Activated CD4-positive, alpha-beta T cell treated with anti-CD3 and anti-CD28 coated beads for 36 hours (primary cell): ENCODE results near the gene CCDC178. TPM values are rescaled to one million over a fixed set of nuclear protein-coding genes. Genes with fewer than 3 reads are reported as not detected.

Experiments used
- ATAC-seq: fragments of 200-7000 bp; cut with Tn5 transposase; one replicate; pipeline ENCODE4 v1.10.0; 2021; ENCODE audit warnings: mild to moderate bottlenecking, moderate library complexity
- CTCF ChIA-PET: fragments of 350-600 bp; sonication (Branson Sonifier 250); formaldehyde crosslinking; loops from one replicate; lab custom pipeline; 2021; ENCODE audit warnings: antibody characterized with exemption; lab: Charles Lee
- POLR2A ChIA-PET: fragments of 350-600 bp; sonication (Branson Sonifier 250); formaldehyde crosslinking; loops from one replicate; lab custom pipeline; 2021; ENCODE audit warnings: antibody characterized with exemption, inconsistent platforms; lab: Charles Lee
- DNase-seq: peaks from one replicate; pipeline ENCODE4 v3.0.0-alpha.2; 2020
- H3K27ac Mint-ChIP-seq: one replicate; pipeline ENCODE4 v1.8.0; 2021; ENCODE audit warnings: mixed read lengths
- H3K27me3 Mint-ChIP-seq: one replicate; pipeline ENCODE4 v1.8.0; 2021; ENCODE audit warnings: mixed read lengths
- H3K36me3 Mint-ChIP-seq: one replicate; pipeline ENCODE4 v1.8.0; 2021; ENCODE audit warnings: low read depth, mixed read lengths
- H3K4me1 Mint-ChIP-seq: one replicate; pipeline ENCODE4 v1.8.0; 2021; ENCODE audit warnings: mixed read lengths
- H3K4me3 Mint-ChIP-seq: one replicate; pipeline ENCODE4 v1.8.0; 2021; ENCODE audit warnings: mild to moderate bottlenecking, moderate library complexity, mixed read lengths
- H3K9me3 Mint-ChIP-seq: one replicate; pipeline ENCODE4 v1.8.0; 2021; ENCODE audit warnings: low read depth, mixed read lengths
- intact Hi-C, 2 experiments: fragments of 100-400 bp; cut with DNase I in 1 of 2; cut with micrococcal nuclease in 1 of 2; formaldehyde crosslinking; loops; one replicate each; pipeline versions ENCODE4 v1.14.2 to v1.15.1; 2022 to 2024; cut with DNase I, micrococcal nuclease
- total RNA-seq, 2 experiments: library from RNA; stranded (reverse); gene quantifications; one replicate each; pipeline ENCODE4 v1.2.3, GENCODE V29; 2021

The CCDC178 gene
- total RNA-seq, 2 experiments from 2014 or later = not detected

DNA sequence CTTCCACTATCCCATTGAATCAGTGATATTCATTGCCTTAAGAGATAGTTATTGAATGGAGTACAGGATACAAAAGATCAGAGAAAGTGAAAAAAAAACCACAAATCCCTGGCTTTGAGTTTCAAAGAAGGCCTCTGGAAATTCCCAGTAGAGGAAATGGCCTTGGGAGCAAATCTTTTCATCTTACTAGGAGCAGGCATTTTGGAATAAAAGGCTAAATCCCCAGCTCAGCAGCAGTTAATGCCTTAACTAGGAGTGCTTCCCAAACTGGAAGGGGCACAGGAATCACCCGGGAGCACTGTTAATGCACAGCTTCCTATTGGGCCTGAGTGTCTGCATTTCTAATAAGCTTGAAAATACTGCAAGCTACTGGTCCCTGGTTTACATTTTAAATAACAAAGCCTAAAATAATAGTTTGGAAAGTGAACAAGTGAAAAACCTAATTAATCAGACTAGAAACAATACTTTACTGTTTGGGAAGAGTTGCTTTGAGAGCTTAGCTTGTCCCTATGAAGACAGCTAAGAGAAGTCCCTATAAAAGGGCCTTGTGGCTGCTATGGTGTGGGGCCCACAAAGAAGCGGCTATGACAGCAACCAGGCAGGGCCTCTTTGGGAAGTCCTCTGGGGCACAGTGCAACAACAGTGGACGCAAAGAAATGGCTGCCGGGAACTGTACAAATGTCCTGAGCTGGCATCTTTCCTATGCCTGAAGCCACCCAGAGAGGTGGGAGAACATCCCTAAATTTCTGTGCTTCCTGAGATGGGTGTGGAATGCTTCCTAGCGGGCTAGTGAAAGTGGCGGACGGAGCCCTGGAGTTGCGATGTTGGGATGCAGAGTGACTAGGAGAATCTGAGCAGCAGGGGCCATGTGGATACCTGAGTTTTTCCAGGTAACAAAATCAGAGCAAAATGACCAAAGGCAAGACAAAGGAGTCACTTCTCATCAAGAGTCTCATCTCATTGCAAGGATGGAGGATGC is 550.6 kb downstream of the CCDC178 start:
- POLR2A ChIA-PET = no interaction called here
- DNase-seq = no peak
- intact Hi-C loops = no loop called here
- CTCF ChIA-PET = no interaction called here
- Mint-ChIP-seq H3K4me1 (no peaks in the 10 kb centered on the region), H3K36me3 (no peaks in the 10 kb centered on the region), H3K4me3 (no peak overlapping the region), H3K27me3 (no peaks in the 10 kb centered on the region), H3K9me3 (no peaks in the 10 kb centered on the region), H3K27ac (no peak overlapping the region)
- no peak for ATAC-seq

DNA sequence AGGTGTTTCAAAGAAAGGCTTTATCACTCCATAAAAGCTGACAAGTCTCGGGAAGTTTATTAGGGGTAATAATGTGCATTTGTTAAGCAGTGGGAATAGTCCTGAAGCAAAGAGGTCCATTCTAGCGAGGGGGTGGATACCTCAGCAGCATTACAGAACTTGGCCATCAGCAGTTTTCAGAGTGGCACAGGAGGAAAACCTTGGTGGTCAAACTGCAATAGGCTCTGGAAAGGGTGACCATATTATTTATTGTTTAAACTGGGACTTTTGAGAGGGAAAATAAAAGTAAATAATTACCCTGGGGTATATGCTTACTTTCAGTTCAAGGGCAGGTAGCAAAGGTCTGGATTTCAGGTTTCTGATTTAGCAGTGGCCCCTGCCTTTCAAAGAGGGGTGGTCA is 552.2 kb downstream of the CCDC178 start:
- no peaks in the 10 kb centered on the region for H3K27me3 Mint-ChIP-seq
- intact Hi-C loops = no loop called here
- H3K36me3 Mint-ChIP-seq = no peaks in the 10 kb centered on the region
- ChIA-PET POLR2A (no interaction called here), CTCF (no interaction called here)
- H3K9me3 Mint-ChIP-seq = no peaks in the 10 kb centered on the region
- no peak overlapping the region for H3K27ac Mint-ChIP-seq
- ATAC-seq (no peak), DNase-seq (no peak)
- no peak overlapping the region for H3K4me3 Mint-ChIP-seq
- H3K4me1 Mint-ChIP-seq = no peaks in the 10 kb centered on the region

Other genes starting within 250 kb of the CCDC178 start
- gene ASXL3, start 137.5 kb upstream of the CCDC178 start, total RNA-seq = not detected